NCI-H2196 treated with DMSO at 0.1 percent for 48 hours (cell line): ENCODE measurements around the gene PER3.

Experiments
- DNase-seq: peaks from one replicate; lab custom pipeline; 2025; ENCODE audit not compliant: unreplicated experiment; lab: John Stamatoyannopoulos, UW

PER3 gene

DNA sequence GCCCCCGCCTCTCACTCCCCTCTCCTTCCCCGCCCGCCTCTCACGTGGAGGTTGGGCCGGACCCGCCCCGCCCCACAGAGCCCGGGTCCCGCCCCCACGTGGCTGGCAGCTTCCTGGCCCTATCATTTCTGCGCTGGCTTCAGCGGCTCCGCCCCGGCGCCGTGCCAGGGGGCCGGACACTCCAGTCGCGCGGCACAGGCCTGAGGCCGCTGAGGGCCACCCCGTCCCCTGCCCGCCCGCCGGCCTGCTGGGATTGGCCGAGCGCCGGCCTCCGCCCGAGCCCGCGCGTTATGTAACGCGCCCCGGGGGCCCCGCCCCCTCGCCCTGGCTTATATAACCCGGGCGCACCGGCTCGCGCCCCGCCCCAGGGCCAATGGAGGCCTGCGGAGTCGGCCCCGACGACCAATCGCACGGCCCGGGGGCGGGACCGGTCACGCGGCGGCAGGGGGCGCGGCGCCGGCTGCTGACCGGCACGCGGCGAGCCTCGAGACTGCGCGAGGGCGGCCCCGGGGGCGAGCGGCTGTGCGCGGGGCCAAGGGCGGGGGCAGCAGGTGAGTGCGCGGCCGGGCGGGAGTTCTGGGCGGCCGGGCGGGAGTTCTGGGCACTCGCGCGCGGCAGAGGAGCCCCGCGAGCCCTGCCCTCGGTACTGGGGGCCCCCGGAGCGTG lies at the start of gene PER3:
Gene PER3, plus strand, starts transcription at position 466 of the 666 bp plus-strand sequence. CDS start 587 bp downstream, outside the sequence.
- peak; percentile 97 for DNase-seq

- DNase-seq: no peak
Measured at GRCh38 chr1:7738044-7738443, 46.0 kb upstream of the PER3 start.

GRCh38 chr1:7743346-7743745 lies 40.7 kb upstream of the PER3 start:
- no peak for DNase-seq

DNA sequence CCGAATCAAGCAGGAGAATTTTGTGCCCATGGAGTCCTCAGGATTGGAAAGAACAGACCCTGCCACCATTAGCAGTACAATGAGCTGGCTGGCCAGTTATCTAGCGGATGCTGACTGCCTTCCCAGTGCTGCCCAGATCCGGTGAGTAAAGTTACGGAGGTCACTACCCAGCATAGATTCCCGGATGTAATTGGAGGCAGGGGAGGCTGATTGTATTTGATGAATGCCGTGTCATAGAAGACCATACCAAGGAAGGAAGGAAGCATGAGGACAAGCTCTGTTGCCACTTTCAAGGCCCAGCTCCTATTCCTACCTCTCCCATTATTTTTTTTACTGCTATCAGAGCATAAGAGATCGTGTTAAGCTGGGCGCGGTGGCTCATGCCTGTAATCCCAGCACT lies 39.2 kb upstream of the PER3 start:
- DNase-seq: no peak

GRCh38 chr1:7745783-7746182 lies 38.3 kb upstream of the PER3 start:
- no peak for DNase-seq

DNA sequence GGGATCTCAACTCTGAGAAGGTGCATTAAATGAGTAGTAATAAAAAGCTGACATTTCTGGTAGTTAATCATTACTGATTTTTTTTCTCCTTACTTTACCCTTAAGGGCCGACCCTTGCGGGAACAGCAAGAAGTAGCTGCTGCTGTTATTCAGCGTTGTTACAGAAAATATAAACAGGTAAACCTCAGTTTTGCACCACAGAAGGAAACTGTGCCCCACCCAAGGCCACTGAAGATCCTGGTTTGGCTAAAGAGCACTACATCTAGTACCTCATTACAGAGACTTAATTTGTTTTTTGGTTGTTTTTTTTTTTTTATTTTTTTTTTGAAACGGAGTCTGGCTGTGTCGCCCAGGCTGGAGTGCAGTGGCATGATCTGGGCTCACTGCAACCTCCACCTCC lies 36.5 kb upstream of the PER3 start:
- no peak for DNase-seq

DNA sequence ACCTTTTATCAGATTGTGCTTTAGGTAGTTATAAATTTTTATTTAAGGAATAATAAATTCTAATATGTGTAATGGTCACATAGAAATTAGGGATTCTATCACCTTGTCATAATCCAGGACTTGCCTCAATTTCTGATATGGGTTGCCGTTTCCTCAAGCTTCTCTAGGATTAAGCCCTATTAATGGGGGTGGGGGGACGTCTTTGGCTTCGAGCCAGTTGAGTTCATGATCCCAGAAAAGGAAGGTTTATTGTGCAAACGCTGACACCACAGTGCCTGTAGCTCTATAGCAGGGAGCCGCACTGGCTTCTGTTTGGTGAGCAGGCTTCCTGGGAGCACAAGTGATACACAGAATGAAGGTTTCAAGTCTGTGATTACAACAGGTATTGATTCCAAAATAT lies 35.0 kb upstream of the PER3 start:
- DNase-seq: no peak

GRCh38 chr1:7751174-7751573 lies 32.9 kb upstream of the PER3 start:
- DNase-seq: no peak

GRCh38 chr1:7752512-7753417 lies 31.3 kb upstream of the PER3 start:
- peak; percentile 49 for DNase-seq

- no peak for DNase-seq
Measured at GRCh38 chr1:7753641-7754040, 30.4 kb upstream of the PER3 start.

DNA sequence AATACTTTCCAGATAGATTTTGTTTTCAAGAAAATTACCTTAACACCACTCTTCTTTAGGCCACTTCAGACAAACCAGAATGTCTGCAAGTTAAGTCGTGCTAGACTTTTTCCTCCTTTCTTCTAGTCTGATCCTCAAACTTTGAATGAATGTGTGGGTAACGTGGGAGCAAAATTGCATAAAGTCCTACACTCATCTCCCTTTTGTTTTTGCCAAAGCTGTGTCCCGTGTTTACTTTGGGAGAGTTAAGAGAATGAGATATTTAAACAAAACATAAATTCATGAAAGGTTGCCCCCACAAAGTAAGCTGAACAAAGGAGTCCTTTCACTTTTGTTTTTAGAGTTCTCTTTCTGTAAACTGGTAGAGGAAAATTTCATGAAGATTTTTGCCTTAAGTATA lies 29.9 kb upstream of the PER3 start:
- DNase-seq: no peak

- DNase-seq: no peak
Measured at GRCh38 chr1:7755448-7755847, 28.6 kb upstream of the PER3 start.

- DNase-seq: no peak
Measured at GRCh38 chr1:7760245-7760644, 23.8 kb upstream of the PER3 start.

DNA sequence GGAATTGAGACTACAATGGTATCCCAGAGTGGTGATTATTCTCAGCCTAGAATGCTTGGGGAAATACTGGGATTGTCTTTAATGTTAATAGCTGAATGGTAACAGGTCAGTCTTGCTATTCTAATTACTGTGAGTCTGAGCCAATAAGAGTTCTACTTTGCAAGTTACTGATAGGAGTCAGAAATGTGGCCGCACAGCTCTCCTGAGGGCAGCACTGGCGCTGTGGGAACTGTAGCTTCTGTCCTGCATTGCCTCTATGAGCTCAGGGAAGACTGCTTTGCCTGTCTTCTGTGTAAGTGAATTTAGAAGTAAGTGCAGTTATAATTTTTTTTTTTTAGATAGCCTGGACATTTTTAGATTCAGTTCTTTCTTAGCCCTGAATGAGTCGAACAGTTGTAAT lies 23.0 kb upstream of the PER3 start:
- DNase-seq: no peak

DNA sequence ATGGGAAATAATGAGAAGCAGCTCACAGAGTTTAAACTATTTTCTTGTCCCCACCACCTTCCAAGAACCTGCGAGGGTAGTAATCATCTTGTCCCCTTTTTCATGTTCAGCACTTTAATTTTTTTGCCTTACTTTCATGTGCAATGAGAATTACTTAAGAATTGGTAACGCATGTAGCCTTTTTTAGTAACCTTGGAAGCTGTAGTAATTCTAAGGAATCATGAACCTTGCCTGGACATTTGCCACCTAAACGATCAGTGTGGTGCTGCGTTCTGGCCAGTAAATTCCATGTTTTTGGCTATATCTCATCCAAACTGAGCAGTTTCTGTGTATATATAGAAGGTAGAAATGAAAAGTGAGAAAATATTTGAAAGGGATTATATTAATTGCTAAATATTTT lies 16.9 kb upstream of the PER3 start:
- DNase-seq: no peak

DNA sequence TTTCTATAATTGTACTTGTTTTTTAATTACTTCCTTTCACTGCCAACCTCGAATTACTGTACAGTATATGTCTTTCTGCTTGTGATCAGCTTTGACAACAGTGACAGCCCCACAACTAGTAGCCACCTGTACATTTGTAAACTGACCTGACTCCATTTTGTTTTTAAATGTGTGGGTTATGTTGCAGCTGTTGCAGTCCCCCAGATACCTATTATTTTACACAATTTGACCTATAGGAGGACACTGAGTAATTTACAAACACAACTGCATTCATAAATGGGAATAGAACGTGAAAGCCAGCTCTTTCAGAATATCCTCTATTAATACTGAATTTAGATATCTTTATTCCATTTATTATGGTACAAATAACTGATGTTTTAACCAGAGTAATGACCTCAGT lies 15.5 kb upstream of the PER3 start:
- DNase-seq: no peak

- no peak for DNase-seq
Measured at GRCh38 chr1:7769673-7770412, 14.2 kb upstream of the PER3 start.

DNA sequence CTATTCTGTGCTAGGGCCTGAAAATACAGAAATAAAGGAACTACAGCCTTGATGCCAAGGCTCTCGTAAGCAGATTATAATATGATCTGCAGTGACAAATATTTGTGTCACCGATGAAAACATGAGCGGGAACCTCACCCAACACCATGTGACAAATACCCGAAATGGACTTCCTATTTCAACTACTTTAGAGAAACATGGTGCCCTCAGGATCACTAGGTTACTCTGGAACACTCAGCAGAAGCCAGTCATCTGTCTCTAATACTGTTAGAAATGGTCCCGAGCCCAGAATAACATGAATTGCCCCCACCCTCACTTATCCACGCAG lies 13.5 kb upstream of the PER3 start:
- no peak for DNase-seq

DNA sequence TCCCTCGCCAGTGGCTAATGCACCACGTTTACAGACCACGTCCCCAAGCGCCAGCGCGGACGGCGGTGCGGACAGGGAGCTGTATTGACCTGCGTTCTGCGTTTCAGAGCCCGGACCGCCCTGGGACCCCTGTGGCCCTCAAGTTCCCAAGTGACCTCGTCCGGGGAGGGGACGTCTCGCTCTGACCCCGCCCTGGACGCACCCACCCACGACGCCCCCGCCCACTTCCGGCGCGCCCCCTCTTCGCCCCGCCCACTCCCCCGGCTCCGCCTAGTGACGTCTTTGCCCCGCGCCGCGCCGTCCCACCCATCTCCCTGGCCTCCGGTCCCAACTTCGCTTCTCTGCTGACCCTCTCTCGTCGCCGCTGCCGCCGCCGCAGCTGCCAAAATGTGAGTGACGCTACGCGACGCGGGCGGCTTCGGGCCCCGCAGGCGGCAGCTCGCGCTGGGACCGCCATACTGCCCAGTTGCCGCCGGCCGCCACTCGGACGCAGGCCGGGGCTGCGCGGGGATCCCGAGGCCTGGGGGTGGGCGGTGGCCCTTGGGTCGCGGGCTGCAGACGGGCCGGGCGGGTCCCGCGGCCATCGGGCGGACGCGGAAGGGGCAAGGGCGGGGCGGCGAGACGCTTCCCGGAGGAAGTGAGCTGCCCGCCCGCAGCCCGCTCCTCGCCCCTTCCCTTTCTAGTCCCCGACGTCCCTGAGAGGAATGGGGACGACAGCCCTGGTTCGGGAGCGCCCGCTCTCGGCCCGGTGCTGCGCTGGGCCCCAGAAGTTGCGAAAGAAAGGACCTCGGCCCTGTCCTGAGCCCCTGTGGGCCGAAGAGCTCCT lies 12.9 kb upstream of the PER3 start, which contains the start of gene VAMP3:
Gene VAMP3, plus strand, starts transcription at position 300 of the 826 bp plus-strand sequence. Its CDS starts 88 bp downstream, at position 388.
- DNase-seq: peak; percentile 70

DNA sequence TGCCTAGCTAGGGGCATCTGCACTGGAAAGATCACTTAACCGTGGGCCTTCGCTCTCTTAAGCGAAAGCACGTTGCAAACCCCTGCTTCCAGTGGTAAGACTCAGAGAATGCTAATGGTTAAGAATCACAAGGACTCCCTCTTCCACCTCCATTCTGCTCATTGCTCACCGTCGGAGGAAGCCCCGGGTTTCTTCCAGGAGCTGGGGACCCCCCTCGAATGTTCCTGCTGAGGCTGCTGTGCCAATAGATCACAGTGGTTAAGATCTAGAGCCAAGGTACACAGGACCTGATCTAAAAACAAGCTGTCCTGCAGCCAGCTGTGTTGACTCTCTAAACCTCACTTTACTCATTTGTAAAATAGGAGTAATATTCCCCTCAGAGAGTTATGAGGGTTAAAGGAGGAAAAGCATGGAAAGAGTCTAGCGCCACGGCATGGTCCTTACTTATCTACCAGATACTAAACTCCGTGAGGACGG lies 12.2 kb upstream of the PER3 start:
- DNase-seq: no peak

DNA sequence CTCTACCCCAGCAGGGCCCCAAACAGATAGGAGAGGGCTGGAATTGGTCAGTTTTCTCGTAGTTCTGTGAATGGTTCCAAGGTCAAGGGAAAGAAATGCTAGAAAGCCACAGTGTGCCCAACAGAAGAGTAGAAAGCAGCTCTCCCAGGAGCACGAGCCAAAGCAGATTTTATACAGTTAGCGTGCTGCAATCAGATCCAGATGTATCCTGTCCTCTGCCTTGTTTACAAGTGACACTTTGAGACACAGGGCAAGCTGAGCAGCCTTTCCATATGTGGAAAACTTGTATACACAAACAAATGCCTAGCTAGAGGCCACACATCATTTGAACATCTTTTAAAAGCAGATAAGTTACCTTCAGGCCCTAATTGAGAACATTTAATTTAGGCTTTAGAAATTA lies 6.5 kb upstream of the PER3 start:
- DNase-seq: no peak
